Stimulated activated CD4-positive, alpha-beta T cell treated with anti-CD3 and anti-CD28 coated beads, Interleukin-12 subunit alpha, Interleukin-12 subunit beta, amount 100 ng/mL, for 4 hours (primary cell): ENCODE data around the gene CSN1S1.
"Not testable (repeated sequence)": the region's sequence is repeated elsewhere in the genome, so short reads cannot be mapped to it uniquely, and the experiment has no call there.

Experiments
- DNase-seq: peaks from one replicate; pipeline ENCODE4 v3.0.0-alpha.2; 2020

The CSN1S1 gene, protein sequence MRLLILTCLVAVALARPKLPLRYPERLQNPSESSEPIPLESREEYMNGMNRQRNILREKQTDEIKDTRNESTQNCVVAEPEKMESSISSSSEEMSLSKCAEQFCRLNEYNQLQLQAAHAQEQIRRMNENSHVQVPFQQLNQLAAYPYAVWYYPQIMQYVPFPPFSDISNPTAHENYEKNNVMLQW

DNA sequence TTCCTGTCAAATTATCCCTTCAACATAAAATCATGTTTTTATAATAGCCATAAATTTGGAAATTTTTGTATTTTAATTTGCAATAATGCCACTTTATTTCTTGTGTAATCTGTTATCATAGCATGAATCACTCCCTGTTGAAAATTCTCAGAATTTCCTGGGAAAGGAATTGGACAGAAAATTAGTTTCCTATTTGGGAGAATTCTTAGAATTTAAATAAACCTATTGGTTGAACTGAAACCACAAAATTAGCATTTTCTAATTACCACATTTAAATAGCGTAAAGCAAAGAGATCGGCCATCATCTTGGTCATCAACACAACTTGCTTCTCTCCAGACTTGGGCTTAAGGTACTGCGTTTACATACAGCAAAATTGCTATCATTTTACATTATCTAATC lies at the start of gene CSN1S1:
TSS of gene CSN1S1 (plus strand) at position 301 of the 400 bp plus-strand sequence. CDS start 1,488 bp downstream, outside the sequence.
- no peak for DNase-seq

DNA sequence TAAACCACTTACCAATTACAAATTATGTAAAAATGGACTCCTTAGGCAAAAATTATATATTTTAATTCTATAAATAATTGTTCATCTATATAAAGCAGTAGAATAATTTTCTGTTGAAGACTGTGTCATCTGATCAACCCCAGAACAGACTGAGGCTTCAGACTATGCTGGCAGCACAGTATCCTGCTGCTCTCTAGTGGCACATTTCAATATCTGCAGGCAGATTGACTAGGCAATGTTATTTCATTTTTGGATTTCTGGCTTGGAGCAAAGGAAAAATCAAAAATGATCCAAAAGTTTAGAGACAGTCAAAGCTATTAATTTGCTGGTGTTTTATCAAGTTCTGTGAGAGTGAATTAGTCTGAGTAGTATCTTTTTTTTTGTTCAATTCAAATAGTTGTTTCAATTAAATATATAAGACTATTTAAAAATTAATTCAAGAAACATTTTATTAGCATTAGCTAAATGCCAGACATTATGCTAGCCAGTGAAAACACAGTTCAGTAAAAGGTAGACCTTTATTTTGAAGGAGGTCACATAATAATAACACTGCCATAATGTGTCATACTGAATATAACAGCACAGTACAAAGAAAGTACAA lies 49.6 kb upstream of the CSN1S1 start:
- peak; percentile 0 for DNase-seq

DNA sequence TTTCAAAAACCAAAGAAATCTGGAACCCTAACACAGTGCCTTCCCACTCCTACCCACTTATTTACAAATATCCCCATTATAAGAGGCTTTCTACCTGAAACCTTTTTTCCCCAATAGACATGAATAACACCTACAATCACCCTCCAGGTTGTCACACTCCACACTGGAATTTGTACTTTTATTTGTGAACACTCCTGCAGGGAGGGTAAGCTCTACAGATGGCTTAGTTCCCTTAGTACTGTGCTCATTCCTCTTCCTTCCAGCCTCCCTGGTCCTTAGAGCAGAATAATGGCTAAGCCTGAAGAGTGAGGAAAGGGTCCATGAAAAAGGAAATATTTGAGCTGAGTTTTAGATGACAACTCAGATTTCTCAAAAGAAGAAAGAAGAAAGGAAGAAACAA lies 48.7 kb upstream of the CSN1S1 start:
- DNase-seq = no peak

DNA sequence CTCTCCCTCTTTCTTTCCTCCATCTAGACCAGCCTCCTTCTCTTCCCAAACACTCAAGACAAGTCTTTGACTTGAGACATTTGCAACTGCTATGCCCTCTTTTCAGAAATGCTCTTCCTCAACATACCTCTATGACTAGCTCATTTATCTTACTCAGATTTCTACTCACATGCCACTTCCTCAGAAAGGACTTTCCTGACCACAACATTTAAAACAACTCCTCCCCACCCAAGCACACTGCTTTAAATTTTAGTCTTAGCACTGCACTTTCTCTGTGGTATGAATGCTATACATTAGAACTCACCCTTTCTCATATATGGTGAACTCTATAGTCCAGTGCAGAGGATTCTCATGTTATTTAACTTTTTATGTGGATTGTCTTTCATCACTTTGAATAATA lies 42.5 kb upstream of the CSN1S1 start:
- DNase-seq = no peak

DNA sequence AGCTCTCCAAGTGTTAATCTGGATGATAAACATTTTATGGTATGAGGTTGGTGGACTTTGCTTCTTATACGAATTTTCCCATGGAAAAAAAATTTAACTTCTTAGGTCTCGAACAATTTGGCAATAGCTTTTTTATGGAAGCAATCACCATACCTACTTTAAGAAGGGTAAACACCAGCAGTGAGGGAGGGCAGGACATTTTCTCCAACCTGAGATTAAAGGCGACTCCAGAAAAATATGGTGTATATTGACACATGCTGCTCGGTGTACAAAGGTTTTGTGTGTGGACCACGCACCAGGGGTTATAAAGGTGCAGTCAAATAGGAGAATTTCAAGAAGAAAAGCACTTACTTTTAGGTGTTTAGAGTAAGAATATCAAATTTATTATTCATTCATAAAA lies 36.7 kb upstream of the CSN1S1 start:
- DNase-seq = no peak

DNA sequence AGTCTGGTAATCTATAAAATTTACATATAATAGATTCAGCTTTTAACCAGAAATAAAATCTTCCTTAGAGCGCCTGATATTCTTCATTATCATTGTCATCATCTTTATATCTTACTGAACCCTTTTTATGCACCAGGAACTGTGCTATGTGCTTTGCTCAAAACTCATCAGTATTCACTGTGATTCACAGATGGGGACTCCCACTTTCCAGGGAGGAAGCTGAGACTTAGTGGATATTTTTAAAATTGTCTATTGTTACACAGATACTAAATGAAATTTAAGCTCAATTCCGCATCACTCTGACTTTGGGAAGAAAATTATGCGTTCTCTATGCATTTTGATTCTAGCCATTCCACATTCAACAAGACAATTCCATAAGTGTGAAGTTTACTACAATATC lies 36.1 kb upstream of the CSN1S1 start:
- DNase-seq = no peak

DNA sequence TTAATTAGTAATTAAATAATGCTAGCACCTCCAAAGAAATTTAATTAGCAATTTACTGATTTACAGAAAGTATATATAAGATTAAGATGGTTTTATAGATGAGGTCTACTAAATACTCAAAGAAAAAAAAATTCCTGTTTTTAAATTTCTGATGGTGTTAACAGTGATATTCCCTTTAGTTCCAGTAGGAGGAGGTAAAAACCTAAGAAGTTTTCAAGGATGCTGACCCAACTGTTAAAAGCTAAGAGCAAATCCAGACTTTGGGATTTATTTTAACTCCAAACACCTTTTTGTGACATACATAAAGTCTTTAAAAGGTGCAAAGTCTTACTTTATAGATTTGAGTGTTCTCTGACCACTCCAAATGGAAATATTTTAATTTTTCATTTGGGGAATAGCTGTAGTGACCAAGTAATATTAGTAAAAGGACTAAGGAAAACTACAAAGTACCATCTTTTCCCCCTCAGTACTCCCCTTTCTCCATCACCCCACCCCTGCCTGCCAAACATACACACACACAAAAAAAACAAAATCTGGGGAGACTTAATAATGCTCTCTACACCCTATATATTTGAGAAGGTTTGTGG lies 34.2 kb upstream of the CSN1S1 start:
- DNase-seq = no peak

DNA sequence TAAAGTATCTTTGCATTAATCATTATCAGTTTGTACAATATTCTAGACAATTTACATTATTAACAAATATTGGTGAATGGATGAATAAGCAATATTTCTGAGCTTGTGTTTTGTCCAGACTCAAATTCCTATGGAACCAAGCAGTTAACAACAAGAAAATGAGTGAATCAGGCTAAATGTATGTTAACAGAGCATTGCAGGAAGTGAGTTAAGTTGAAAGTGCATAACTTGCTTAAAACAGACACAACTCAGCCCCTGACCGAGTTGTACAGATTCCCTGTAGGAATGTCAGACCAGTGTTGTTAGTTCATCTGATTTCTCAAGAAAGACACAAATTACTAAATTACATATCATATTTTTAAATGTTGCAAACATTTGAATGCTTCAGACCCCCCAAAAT lies 23.7 kb upstream of the CSN1S1 start:
- no peak for DNase-seq

DNA sequence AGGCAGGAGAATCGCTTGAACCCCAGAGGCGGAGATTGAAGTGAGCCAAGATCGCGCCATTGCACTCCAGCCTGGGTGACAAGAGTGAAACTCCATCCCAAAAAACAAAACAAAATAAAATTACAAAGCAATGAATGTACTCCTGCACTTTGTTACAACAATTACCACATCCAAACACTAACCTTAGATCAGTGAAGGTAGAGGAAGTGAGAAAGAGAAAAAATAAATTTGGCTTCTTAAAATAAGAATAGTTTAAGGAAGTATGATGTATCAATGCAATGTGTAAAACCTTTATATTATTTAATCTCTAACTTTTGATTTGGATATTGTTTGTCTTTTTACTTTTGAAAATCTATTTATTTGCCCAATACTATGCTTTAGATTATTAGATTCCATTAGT lies 21.7 kb upstream of the CSN1S1 start:
- no peak for DNase-seq

DNA sequence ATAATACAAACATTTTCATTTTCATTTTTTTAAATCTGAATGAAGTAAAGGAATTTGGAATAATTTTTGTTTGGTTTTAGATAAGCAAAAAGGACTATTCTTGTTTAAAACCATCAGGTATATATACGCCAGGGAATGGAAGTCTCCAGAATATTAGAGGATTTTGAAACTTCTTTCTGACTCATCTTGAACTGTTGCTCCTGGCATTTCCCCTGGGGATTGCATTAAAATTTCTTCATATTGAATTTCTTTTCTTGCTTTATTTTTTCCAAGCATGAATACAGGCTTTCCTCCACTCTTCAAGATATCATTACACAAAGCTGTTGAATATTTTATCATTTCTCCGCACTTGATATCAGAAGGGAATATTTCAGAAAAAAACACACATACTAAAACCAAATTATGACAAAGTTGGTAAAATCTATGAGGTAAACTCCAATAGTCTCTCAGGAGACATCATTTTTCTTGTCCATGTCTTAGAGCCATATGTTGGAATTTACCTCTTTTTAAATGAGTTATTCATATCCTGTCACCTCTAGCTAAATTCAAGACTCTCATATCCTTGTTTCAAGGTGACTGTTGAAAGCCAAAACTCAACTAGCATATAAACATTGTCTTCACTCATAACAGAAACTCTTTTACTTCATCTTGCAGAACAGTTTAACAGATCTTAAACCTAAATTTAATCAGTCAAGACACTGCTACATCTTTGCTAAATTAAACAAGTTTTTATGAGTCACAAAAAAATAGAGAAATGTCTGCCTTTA lies 20.7 kb upstream of the CSN1S1 start:
- DNase-seq = no peak

DNA sequence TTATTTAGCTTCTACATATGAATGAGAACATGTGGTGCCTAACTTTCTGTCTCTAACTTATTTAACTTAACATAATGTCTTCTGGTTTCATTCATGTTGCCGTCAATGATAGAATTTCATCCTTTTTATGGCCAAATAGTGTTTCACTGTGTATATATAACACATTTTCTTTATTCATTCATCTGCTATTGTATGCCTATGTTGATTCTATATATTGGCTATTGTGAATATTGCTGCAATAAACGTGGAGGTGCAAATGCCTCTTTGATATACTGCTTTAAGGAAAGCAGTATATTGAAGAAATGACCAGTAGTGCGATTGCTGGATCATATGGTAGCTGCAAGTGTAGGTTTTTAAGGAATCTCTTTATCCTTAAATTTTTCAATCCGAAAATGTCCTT lies 10.0 kb upstream of the CSN1S1 start:
- DNase-seq = no peak

DNA sequence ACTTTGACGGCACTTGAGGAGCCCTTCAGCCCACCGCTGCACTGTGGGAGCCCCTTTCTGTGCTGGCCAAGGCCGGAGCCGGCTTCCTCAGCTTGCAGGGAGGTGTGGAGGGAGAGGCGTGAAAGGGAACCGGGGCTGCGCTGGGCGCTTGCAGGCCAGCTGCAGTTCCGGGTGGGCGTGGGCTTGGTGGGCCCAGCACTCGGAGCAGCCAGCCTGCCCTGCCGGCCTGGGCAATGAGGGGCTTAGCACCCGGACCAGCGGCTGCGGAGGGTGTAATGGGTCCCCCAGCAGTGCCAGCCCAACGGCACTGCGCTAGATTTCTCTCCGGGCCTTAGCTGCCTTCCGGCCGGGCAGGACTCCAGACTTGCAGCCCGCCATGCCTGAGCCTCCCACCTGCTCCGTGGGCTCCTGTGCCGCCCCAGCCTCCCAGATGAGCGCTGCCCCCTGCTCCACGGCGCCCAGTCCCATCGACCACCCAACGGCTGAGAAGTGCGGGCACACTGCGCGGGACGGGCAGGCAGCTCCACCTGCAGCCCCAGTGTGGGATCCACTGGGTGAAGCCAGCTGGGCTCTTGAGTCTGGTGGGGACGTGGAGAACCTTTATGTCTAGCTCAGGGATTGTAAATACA lies 7.0 kb upstream of the CSN1S1 start:
- DNase-seq = not testable (repeated sequence)

DNA sequence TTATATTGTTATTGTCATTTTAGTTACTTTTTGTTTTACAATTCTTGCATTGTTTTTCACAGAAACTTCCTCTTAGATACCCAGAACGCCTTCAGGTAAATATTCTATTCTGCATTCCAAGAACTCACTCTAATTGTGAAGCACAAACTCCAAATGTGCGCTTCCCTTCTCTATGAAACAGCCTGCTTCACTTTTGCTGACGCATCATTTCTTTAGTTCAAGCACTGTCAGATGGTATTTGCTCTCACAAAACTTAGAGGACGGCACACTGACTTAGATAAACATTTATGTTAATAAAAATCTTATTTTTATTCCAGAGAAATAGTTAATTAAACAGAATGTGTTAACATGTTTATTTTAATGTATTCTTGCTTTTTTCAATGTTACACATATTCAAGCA lies 3.3 kb downstream of the CSN1S1 start:
- DNase-seq = no peak

DNA sequence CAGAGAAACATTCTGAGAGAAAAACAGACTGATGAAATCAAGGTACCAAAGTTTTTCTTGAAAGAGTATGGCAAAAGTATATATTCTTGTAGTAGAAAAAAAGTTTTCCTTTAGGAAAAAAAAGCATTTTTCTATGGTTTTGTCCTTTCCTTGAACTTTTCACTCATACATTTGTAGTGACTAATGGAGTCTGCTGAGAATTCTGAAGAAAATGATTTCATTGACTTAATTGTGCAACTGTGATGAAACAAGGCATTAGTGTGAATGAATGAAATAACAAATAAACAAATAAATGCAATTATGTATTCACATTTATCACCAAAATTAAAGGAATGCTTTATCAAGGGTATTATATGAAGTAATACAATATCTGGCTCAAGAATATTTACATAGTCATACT lies 5.7 kb downstream of the CSN1S1 start:
- DNase-seq = no peak

DNA sequence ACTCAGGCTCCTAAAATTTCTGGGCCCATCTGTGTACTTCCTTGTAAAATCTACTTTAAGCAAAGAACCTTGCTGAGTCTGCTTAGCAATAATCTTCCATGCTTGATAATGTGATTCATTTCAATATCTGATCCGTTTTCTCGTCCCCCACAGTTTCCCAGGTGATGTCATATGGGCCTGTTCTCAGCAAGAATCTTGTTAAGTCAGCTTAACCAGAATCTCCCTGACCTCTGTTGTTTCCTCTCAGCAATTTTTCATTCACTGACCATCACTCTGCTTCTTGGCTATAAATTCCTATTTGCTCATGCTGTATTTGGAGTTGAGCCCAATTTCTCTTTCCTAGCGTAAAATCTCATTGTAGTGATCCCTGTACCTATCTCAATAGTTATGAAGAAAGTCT lies 20.7 kb downstream of the CSN1S1 start:
- DNase-seq = no peak

DNA sequence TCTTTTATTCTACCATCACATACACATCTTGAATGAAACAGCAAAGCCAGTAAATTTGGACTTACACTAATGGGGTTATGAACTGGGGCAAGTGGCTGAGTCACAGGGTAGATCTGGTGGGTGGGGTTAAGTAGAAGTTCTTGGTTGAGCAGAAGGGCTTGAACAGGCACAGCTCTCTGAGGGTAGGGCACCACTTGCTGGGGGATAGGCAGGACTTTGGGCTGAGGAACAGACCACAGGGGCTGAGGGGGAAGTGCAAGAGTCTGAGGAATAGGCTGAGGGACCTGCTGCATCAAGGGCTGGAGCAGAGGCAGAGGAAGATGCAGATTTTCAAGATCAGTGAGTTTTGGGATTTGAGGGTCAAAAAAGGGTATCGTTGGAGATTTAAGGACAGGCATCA lies 26.3 kb downstream of the CSN1S1 start:
- no peak for DNase-seq

DNA sequence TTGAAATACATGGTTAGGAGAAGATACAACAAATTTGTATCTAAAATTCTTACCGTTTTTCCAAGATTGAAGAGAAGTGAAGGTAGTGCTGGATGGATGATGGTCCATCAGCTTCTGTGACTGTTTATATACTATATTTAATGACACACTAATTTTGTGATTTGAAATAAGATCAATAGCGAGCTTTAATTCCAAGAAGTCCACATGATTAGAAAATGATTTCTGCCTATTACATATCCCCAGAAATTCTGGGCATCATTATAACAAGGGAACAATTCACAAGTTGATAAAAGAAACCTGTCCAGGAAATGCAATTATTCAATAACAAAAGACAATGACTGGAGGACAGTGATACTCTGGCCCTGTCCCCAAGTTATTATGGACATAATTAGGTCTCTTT lies 34.8 kb downstream of the CSN1S1 start, which contains the start of gene CSN2:
TSS of gene CSN2 (minus strand) at position 101 of the 400 bp plus-strand sequence. CDS start 4,733 bp downstream, outside the sequence.
- DNase-seq = no peak

DNA sequence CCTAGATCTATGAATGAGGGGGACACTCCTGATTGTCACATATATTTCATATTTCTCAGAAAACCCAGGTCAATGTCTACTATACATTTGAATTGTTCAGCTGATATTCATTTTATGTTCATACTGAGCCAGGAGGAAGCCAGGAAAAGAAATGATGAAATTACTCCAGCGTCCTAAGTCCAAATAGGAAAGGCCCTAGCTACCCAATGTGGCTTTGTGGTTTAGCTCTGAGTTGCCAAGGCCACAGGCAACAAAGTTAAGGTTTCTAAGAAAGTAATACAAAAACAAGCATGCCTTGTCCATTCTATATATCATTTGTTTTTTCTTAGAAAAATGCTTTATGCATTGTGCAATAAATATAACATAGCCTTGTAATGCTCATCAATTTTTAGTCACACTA lies 39.2 kb downstream of the CSN1S1 start:
- no peak for DNase-seq

DNA sequence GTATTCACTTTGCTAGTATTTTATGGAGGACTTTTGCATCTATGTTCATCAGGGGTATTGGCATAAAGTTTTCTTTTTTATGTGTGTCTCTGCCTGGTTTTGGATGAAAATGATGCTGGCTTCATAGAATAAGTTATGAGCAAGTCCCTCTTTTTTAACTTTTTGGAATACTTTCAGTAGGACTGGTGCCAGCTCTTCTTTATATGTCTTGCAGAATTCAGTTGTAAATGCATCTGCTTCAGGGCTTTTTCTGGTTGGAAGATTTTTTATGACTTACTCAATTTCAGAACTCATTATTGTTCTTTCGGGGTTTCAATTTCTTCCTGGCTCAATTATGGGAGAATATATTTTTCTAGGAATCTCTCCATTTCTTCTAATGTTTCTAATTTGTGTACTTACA lies 43.8 kb downstream of the CSN1S1 start:
- no peak for DNase-seq

DNA sequence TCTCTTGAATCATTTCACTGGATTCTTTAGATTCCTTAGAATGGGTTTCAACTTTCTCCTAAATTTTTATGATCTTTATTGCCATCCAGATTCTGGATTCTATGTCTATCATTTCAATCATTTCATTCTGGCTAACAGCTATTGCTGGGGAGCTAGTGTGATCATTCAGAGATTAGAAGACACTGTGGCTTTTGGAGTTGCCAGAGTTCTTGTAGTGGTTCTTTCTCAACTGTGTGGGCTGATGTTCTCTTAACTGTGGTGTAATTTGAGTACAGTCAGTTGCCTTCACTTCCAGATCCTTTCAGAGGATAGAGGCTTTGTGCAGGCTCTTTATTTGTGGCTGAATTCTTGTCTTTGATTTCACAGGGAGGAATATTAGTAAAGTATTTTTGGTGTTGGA lies 46.7 kb downstream of the CSN1S1 start:
- DNase-seq = no peak

DNA sequence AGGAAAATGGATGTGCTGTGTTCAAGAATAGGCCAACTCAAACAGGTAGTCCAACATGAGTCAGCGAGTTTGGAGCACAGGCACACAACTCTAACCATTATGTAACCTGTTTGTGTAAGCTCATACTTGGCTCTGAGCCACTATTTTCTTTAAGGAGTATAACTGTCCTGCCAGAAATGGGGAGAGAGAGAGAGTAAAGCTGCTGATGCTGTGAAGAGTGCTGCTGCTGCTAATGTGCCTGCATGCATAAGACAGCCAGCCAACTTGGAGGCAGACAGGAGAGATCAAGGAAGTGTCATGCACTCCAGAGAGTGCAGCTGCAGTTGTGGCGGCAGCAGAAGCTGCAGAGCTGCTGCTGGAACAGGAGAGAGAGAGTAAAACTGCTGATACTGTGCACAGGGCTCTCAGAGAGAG lies 53.2 kb downstream of the CSN1S1 start:
- no peak for DNase-seq

DNA sequence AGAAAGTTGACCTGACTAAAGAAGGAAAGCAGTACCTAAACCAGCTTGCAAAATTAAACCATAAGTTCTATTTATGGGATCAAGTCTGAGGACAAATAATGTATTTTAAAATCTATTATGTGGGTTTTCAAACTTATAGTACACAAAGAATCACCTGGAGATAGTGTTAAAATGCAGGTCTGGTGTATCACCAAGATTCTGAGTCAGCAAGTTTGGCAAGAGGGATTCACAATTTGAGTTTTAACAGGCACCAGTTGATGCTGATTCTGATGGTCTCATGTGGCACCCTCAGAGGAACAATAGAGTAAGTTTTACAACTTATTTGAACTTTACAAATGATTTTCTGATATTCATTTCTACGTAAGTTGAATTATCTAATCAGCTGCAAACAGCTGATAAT lies 55.8 kb downstream of the CSN1S1 start:
- no peak for DNase-seq

DNA sequence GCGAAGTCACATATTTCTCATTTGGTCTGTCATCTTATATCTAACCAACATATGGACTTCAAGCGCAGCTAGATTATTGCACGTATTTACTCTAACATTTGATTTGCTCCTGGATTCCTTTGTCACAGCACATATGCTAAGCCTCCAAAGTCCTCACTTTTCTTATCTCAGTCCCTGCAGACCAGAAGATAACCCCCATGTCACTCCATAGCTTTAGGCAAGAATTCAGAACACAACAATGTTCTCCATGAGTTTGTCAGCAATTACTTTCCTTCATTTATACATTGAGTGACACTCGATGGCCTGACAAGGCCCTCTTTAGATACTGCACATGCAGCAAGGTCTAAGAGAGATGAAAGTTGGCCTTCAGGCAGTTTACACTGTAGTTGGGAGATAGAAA lies 60.1 kb downstream of the CSN1S1 start:
- no peak for DNase-seq

DNA sequence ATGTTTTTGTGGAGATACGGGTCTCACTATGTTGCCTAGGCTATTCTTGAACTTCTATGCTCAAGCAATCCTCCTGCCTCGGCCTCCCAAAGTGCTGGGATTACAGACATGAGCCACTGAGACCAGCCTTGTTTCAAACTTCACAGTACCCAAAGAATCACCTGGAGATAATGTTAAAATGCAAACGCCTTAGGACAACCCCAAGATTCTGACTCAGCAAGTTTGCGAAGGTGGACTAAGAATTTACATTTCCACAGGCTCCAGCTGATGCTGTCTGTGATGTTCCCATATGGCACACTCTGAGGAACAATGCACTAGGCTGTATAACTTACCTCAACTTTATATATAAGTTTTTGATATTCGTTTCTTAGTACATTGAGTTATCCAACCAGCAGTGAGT lies 63.9 kb downstream of the CSN1S1 start:
- DNase-seq = no peak
